Measurements from ENCODE around the gene STAT2. TPM values are rescaled to one million over a fixed set of nuclear protein-coding genes. Genes with fewer than 3 reads are reported as not detected.
A peak's percentile ranks its signal among the peaks of the same experiment; 100 is the strongest.

STAT2 gene
- total and polyA plus RNA-seq, 2 of the 4 experiments (the other 2 are of a cell fraction), result 99.3 to 182 TPM

DNA sequence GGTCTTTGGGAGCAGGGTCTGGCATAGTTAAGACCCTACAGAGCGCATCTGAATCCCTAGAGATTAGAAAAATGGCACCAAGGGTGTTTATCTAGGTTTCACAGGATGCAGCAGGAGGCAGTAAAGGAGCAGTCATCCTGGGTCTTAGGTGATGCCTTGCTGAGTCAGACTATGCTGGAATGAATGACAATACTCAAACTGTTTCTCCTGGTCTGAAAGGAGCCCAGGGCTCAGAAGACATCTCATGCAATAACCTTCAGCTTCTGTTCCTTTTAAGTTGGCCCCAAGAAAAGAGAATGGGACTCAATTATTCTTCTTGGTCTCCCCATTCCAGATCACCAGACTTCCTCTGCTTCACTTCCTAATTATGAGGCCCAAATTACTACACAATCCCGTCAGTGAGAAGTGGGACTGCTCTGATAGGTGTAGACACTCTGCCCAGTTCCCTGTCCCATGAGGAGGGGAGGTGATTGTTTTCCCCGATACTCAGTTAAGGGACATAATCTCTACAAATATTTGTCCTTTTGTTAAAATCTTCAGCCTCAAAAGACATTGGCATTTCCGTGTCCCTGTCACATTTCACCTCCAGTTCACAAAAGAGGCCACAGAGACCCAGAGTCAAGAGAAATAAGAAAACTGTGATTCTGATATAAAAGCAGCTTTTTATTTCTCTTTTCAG lies 17.5 kb upstream of the STAT2 start:
- H2BK5ac ChIP-seq (ENCODE audit: low read depth, low read length, poor library complexity, severe bottlenecking), result no peak overlapping the region
- H3K23ac ChIP-seq (ENCODE audit: low read depth, low read length), result no peak overlapping the region
- no peak overlapping the region for H2BK20ac ChIP-seq (ENCODE audit: low read depth, low read length)
- dilution Hi-C loops (cut with HindIII; ENCODE audit: low sequenced_read_pairs, unreplicated experiment) (no loop called here), in situ Hi-C loops (cut with MboI; ENCODE audit: low sequenced_read_pairs) (no loop called here), intact Hi-C loops (cut with micrococcal nuclease) (loop anchor here (5.0 kb wide), 1 partner anchor 85 kb away; no protein-coding TSS in a partner anchor)
- H2AK9ac ChIP-seq (replicated peaks; ENCODE audit: low read depth, low read length, poor library complexity), result no peak overlapping the region
- no peak overlapping the region for H3K4me3 ChIP-seq (ENCODE audit: insufficient read depth, low read depth, low read length)
- H3K4ac ChIP-seq (ENCODE audit: low read depth, low read length), result no peak overlapping the region
- no peaks in the 10 kb centered on the region for H3K9me3 ChIP-seq (ENCODE audit: control insufficient read depth, insufficient read depth, low read length)
- no peaks in the 10 kb centered on the region for H3K9me1 ChIP-seq (ENCODE audit: insufficient read depth, low read length)
- H4K91ac ChIP-seq (ENCODE audit: insufficient read depth, low read depth, low read length), result no peak overlapping the region
- no peak overlapping the region for H3K9ac ChIP-seq (ENCODE audit: low read depth, low read length)
- DNase-seq, result peak; percentile 62
- no peak overlapping the region for H2BK15ac ChIP-seq (ENCODE audit: low read depth, low read length)
- peak; percentile 57; the same call in 1 of the 2 replicates for ATAC-seq (ENCODE audit: low read depth)
- no peaks in the 10 kb centered on the region for H3K79me1 ChIP-seq (ENCODE audit: low read depth in 1 of 2, low read length in 2 of 2)
- H3K18ac ChIP-seq (ENCODE audit: low read depth, low read length), result no peak overlapping the region
- H3K56ac ChIP-seq (ENCODE audit: extremely low read depth, insufficient read depth, low read length), result no peak overlapping the region
- H3K27me3 ChIP-seq (ENCODE audit: control insufficient read depth, insufficient read depth, low read length), result peaks cover 3% of the 10 kb centered on the region
- no TSS peak for BruUV-seq (replicated peaks)
- no peak overlapping the region for H2AK5ac ChIP-seq (ENCODE audit: low read depth, low read length)
- H3K4me2 ChIP-seq (ENCODE audit: low read depth, low read length), result no peak overlapping the region
- H2BK120ac ChIP-seq (ENCODE audit: low read depth, low read length), result no peak overlapping the region
- no peak overlapping the region for H3K27ac ChIP-seq (ENCODE audit: insufficient read depth, low read length)
- ChIA-PET POLR2A (ENCODE audit: unreplicated experiment) (no interaction called here), CTCF (interaction anchor here (0.6 kb wide), 1 partner anchor 17 kb away, joined by 4 read pairs; the partner anchor contains the start of gene STAT2)
- TF ChIP-seq MAZ (IDR thresholded peaks at IDR 0.05; ENCODE audit: borderline replicate concordance, low read depth, low read length) (no peak), SMC3 (IDR thresholded peaks at IDR 0.05; ENCODE audit: low read depth, low read length) (peak; percentile 53), MXI1 (IDR thresholded peaks at IDR 0.05; ENCODE audit: borderline replicate concordance, low read depth, low read length) (no peak), RAD21 (IDR thresholded peaks at IDR 0.05; ENCODE audit: low read length) (peak; percentile 57), CTCF (conservative IDR thresholded peaks at IDR 0.05; ENCODE audit: low read depth, low read length) (peak; percentile 52), MAFK (IDR thresholded peaks at IDR 0.05; ENCODE audit: low read depth, low read length) (peak; percentile 49)
- no peak overlapping the region for H4K8ac ChIP-seq (ENCODE audit: low read depth in 2 of 2, low read length in 2 of 2)
- no peak overlapping the region for H3K14ac ChIP-seq (replicated peaks; ENCODE audit: low read depth, low read length)
- WGBS, 2 experiments (ENCODE audit: extremely low coverage in 2 of 2, insufficient read length in 1 of 2), result 60% methylated on average over 1 of the region's 4 CpGs; no CpG with 5 or more reads in 1 of the 2 experiments
- no peaks in the 10 kb centered on the region for H3K4me1 ChIP-seq (ENCODE audit: control insufficient read depth, insufficient read depth, low read length)
- no peaks in the 10 kb centered on the region for H4K20me1 ChIP-seq (ENCODE audit: insufficient read depth, low read length)
- no peaks in the 10 kb centered on the region for H3K36me3 ChIP-seq (ENCODE audit: control insufficient read depth, insufficient read depth, low read length)
- no peak overlapping the region for H4K5ac ChIP-seq (ENCODE audit: low read depth, low read length)
- peak overlapping the region; percentile 54 for H2AFZ ChIP-seq (replicated peaks; ENCODE audit: low read length, poor library complexity)

All from IMR-90 (cell line).